ENCODE data around the gene ZNF750. TPM values are rescaled to one million over a fixed set of nuclear protein-coding genes. Genes with fewer than 3 reads are reported as not detected.

The ZNF750 gene
- total and polyA plus RNA-seq, 2 experiments from 2014 or later, result 0.13 to 0.17 TPM

- H3K27ac ChIP-seq (ENCODE audit: low read depth), result no peak overlapping the region
- H3K9me2 ChIP-seq (ENCODE audit: insufficient read depth), result no peaks in the 10 kb centered on the region
- Mint-ChIP-seq H3K27me3 (ENCODE audit: insufficient read depth, low read depth, poor library complexity) (peaks cover 3% of the 10 kb centered on the region), H3K4me3 (no peak overlapping the region), H3K27ac (peak overlapping the region; percentile 58; the same call in 1 of the 2 replicates), H3K9me3 (no peaks in the 10 kb centered on the region), H3K4me1 (peaks cover 23% of the 10 kb centered on the region), H3K36me3 (ENCODE audit: low read depth) (peaks cover 27% of the 10 kb centered on the region)
- H2AFZ ChIP-seq, result no peak overlapping the region
- H3K36me3 ChIP-seq (ENCODE audit: insufficient read depth), result no peaks in the 10 kb centered on the region
- H3F3A ChIP-seq (replicated peaks; ENCODE audit: low read depth), result 0 out of 2 replicates have a peak, but pooled peaks cover 4% of the 10 kb centered on the region
- peaks cover 6% of the 10 kb centered on the region for H4K20me1 ChIP-seq (replicated peaks; ENCODE audit: insufficient read depth)
- H3K4me1 ChIP-seq (ENCODE audit: insufficient read depth), result no peaks in the 10 kb centered on the region
- H3K27me3 ChIP-seq (ENCODE audit: insufficient read depth), result no peaks in the 10 kb centered on the region
- ATAC-seq (no peak), DNase-seq (ENCODE audit: low spot score) (no peak)
- peaks cover 54% of the 10 kb centered on the region for H3K79me2 ChIP-seq (replicated peaks; ENCODE audit: insufficient read depth)
- H3K4me3 ChIP-seq, result no peak overlapping the region
- no peak overlapping the region for H3K4me2 ChIP-seq
- TF ChIP-seq ZNF462 (CRISPR knock-in tag; IDR thresholded peaks at IDR 0.05) (no peak), CTCF (conservative IDR thresholded peaks at IDR 0.05; ENCODE audit: low read depth in 2 of 2) (no peak), CREB1 (CRISPR knock-in tag; IDR thresholded peaks at IDR 0.05; ENCODE audit: low read depth) (no peak), REST (IDR thresholded peaks at IDR 0.05; ENCODE audit: unreplicated experiment) (no peak), ZNF114 (CRISPR knock-in tag; IDR thresholded peaks at IDR 0.05) (no peak), EZH2phosphoT487 (IDR thresholded peaks at IDR 0.05; ENCODE audit: unreplicated experiment) (no peak), ZNF331 (CRISPR knock-in tag; IDR thresholded peaks at IDR 0.05; ENCODE audit: low read depth) (no peak), EZH2 (IDR thresholded peaks at IDR 0.05; ENCODE audit: low read depth, unreplicated experiment) (no peak), ETS1 (IDR thresholded peaks at IDR 0.05) (no peak), POLR2AphosphoS5 (IDR thresholded peaks at IDR 0.05; ENCODE audit: low read depth) (no peak)
Observed at GRCh38 chr17:82882715-82883418, 43.0 kb upstream of the ZNF750 start.

Measured in GM23338 (cell line).